HG03460 (cell line): Measurements from ENCODE around the gene COL4A2.
"Not testable (repeated sequence)": the region's sequence is repeated elsewhere in the genome, so short reads cannot be mapped to it uniquely, and the experiment has no call there.

Experiments used
- ATAC-seq: cut with Tn5 transposase; IDR thresholded peaks from one replicate; pipeline ENCODE4 v1.9.1; 2021; ENCODE audit not compliant: unreplicated experiment

The COL4A2 gene

DNA sequence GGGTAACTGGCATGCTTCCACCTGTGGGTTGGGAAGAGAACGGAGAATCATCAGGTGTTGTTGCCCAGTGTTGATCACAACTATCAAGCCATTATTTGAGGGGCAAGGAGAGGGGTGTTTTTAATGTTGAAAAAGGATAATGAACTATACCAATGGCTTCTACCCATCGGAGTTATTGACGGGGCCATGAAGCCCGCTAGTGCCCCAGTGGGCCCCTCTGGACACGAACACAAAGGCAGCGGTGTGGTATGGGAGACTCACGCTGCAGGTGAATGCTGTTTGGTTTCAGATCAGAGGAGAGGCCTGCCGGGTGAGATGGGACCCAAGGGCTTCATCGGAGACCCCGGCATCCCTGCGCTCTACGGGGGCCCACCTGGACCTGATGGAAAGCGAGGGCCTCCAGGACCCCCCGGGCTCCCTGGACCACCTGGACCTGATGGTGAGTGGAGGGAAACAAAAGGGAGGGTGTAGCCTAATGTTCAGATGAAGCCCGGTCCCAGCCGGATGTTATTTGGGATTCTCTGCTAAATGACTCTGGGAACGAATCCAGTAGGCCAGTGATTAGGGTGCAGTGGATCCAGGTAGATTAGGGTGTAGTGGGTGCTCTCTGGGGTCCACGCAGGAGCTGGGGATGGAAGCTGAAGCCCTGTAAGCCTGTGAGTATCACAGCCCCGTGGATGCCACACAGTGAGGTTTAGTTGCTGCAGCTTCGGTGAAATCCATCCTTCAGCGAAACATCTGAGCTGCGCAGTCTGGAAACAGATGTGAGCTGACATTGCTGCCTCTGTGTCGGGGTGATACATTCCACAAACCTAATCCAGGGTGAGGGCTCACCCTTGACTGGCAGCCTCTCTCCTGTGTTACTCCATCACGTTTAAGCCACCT is 143.2 kb downstream of the COL4A2 start:
- no peak for ATAC-seq

DNA sequence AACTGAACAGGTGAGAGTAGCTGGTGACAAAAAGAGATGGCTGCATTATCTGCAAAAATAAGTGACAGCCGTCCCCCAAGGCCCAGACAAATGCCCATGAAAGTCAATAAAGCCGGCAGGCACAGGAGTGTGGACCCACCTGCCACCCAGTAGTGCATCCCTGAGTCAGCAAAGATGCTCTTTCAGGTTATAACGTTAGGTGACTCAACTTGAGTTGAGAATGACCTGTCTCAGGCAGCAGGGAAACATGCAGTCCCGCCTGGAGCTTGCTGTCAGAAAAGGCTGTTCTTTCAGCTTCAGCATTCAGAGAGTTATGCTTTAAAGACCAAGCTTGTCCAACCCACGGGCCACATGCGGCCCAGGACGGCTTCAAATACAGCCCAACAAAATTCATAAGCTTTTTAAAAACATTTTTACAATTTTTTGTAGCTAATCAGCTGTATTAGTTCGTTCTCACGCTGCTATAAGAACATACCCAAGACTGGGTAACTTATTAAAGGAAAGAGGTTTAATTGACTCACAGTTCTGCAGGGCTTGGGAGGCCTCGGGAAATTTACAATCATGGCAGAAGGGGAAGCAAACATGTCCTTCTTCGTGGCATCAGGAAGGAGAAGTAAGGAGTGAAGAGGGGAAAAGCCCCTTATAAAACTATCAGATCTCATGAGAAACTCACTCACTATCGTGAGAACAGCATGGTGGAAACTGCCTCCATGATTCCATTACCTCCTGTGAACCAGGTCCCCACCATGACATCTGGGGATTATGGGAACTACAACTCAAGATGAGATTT is 144.1 kb downstream of the COL4A2 start:
- ATAC-seq: no peak

DNA sequence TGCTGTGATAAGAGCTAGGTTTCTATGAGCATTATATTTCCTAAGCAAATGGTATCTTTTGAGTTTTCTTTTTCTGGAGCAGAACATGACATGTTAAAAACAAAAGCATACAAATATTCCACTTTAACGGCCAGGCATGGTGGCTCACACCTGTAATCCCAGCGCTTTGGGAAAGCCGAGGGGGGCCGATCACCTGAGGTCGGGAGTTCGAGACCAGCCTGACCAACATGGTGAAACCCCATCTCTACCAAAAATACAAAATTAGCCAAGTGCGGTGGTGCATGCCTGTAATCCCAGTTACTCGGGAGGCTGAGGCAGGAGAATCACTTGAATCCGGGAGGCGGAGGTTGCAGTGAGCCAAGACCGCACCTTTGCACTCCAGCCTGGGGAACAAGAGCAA is 146.0 kb downstream of the COL4A2 start:
- ATAC-seq: not testable (repeated sequence)

GRCh38 chr13:110453797-110454196 is 146.7 kb downstream of the COL4A2 start:
- ATAC-seq: no peak

- ATAC-seq: no peak
These were observed 147.3 kb downstream of the COL4A2 start for GRCh38 chr13:110454227-110454859.

GRCh38 chr13:110454956-110455355 is 147.9 kb downstream of the COL4A2 start:
- no peak for ATAC-seq

DNA sequence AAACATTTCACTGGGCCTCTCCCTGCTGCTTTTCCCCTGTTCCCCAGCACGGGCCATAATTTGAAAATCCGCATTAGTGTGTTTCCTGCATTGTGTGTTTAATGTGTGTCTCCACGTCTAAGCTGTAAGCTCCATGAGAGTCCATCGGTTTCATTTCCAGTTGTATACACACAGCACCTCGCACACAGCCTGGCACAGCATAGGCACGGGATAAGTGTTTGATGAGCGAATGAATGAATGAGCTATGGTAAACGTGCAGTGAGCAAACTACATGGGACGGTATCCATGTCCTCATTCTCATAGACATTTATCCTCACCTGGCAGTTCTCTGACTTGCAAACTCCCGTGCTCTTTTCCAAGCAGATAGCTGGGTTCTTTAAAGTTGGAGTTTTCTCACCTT is 148.4 kb downstream of the COL4A2 start:
- ATAC-seq: no peak

DNA sequence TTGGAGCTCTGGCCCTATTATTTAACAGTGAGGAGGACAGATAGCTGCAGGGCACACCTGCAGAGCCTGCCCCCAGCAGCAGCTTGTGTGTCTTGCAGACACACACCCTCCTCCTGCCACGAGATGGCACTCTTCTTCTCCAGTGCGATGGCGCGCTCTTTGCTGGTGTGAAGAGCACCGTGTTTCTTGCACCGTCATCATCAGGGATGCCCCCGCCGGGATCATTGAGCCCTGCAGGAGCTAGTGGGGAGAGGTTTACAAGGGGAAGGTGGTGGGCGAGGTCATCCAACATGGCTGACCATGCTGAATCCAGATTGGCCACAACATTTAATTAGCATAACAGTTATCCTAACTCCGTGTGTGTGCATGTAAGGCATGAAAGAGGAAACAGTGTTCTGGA is 148.9 kb downstream of the COL4A2 start:
- peak; percentile 98 for ATAC-seq

- no peak for ATAC-seq
These were observed 149.5 kb downstream of the COL4A2 start for GRCh38 chr13:110456550-110456949.

- no peak for ATAC-seq
These were observed 150.3 kb downstream of the COL4A2 start for GRCh38 chr13:110457361-110457760.

GRCh38 chr13:110458017-110458416 is 150.9 kb downstream of the COL4A2 start:
- no peak for ATAC-seq

GRCh38 chr13:110458594-110459365 is 151.7 kb downstream of the COL4A2 start:
- ATAC-seq: no peak

GRCh38 chr13:110462091-110462490 is 155.0 kb downstream of the COL4A2 start:
- ATAC-seq: no peak

DNA sequence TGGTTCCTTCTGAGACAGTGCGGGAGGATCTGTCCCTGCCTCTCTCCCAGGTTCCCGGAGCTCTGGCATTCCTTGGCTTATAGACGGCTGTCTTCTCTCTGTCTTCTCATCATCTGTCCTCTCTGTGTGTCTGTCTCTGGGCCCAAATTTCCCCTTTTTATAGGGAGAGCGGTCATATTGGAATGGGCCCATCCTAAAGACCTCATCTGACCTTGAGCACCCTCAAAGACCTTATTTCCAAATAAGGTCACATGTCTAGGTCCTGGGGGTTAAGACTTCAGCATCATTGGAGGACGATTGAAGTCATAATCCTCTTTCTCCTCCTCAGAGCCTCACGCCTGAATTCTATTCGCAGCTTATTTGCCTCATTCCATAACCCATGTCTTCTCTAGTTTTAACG is 156.1 kb downstream of the COL4A2 start:
- ATAC-seq: no peak

DNA sequence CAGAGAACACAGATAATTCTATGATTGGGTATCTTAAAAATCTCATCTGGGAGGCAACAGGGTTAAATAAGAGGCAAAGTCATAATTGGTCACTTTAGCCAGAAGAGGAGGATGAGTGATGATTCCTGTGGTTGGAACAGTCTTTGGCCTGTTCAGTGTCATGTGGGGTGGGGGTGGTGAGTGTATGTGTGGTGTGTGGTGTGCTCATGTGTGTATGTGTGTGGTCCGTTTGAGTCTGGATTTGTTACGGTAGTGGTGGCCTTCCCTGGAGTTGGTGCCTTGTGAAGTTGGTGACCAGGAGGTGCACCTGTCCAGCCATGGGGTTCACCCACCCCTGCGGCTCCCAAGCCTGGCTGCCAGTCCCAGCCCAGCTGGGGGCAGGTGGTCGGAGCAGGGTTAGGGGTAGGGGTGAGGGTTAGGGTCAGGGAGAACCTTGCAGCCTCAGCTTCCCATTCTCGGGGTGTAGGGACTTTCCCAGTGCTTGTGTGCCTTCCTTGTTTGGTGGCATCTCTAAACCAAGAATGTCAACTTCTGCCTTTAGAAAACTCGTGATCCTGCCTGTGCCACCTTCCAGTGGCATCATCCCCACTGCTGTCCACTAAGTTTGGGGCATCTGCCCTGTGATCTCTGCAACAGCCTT is 156.9 kb downstream of the COL4A2 start:
- ATAC-seq: no peak

- no peak for ATAC-seq
These were observed 157.7 kb downstream of the COL4A2 start for GRCh38 chr13:110464556-110465333.

- ATAC-seq: no peak
These were observed 158.6 kb downstream of the COL4A2 start for GRCh38 chr13:110465696-110466095.

- ATAC-seq: no peak
These were observed 159.3 kb downstream of the COL4A2 start for GRCh38 chr13:110466266-110466915.

DNA sequence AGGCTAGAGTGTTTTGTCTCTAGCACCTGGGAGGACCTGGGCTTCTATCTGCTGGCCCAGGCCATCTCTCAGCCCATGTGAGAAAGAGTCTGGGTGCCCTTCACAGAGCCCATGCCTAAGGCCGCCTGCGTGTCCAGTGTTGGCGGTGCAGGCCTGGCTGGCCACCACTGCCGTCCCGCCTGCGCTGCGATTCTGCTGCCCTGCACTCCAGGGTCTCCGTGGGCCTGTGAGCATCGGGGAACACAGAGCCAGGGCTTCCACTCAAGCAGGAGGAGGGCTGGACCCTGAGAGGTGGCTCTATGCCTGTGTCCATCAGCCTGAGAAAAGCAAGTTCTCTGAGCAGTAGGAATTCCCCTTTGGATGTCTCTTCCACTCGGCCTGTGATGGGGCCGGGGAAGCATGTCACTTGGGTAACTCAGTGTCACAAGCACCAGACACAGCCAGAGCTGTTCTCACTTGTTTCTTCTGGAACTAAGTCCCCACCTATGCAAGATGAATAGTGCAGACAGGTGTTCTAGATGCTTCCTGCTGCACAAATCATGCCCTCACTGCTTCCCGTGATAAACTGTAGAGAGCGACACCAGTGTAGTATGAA is 160.5 kb downstream of the COL4A2 start:
- no peak for ATAC-seq
